H54 (cell line): ENCODE data around the gene PPARG.
"Not testable (repeated sequence)": the region's sequence is repeated elsewhere in the genome, so short reads cannot be mapped to it uniquely, and the experiment has no call there.

Experiments
- DNase-seq: peaks from one replicate; pipeline ENCODE4 v3.0.0; 2011; ENCODE audit warnings: low spot score, mixed read lengths; ENCODE audit not compliant: insufficient read length
- FAIRE-seq: peaks from 3 replicates; lab custom pipeline; 2011; peaks lifted over from hg19 to GRCh38; lab: Jason Lieb, UNC
- POLR2A ChIP-seq: IDR thresholded peaks from 2 replicates; pipeline ENCODE4 v1.6.1; 2011; ENCODE audit warnings: low read depth, mild to moderate bottlenecking, low read length

Gene PPARG

DNA sequence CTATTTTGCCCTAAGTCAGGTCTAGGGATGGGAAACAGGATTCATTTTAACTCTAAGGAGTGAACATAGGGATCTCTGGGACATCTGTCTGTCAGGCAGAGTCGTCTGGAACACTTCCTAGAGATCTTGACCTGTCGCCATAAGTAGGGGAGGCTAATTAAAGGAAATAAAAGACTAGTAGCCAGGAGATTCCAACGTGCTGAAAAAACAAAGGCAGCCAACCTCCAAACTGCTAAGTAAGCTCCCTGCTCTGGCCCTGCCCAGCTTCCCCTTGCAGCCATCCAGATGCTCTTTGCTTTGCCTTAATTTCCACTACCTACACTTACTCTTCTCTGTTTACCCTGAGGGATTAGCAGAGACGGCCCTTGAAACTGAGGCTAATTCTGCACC is 177.0 kb downstream of the PPARG start:
- TF ChIP-seq POLR2A = no peak
- no peak for DNase-seq
- no peak for FAIRE-seq

- TF ChIP-seq POLR2A = no peak
- no peak for DNase-seq
- FAIRE-seq = no peak
Measured at GRCh38 chr3:12467746-12468145, 178.9 kb downstream of the PPARG start.

- FAIRE-seq (no peak), DNase-seq (no peak)
- no peak for TF ChIP-seq POLR2A
Measured at GRCh38 chr3:12468276-12468675, 179.4 kb downstream of the PPARG start.

DNA sequence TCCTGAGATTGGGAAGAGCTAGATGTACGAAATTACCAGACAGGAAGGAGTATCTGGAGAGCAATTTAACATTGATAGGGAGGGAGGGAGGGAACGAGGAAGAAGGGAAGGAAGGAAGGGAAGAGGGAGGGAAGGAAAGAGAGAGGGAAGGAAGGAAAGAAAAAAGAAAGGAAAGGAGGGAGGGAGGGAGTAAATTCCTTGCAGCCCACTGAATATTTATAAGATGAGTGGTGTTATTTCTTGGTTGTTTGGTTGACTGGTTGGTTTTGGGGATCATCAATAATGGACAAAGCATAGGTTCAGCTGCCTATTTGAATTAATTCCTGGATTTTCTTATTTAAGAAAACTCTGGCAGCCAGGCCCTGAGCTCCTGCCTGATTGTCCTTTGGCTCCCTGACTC is 179.9 kb downstream of the PPARG start:
- no peak for TF ChIP-seq POLR2A
- FAIRE-seq = no peak

GRCh38 chr3:12469222-12469621 is 180.4 kb downstream of the PPARG start:
- not testable (repeated sequence) for DNase-seq, FAIRE-seq

More for the DNA sequence above, 179.9 kb downstream of the PPARG start:
- no peak for DNase-seq

DNA sequence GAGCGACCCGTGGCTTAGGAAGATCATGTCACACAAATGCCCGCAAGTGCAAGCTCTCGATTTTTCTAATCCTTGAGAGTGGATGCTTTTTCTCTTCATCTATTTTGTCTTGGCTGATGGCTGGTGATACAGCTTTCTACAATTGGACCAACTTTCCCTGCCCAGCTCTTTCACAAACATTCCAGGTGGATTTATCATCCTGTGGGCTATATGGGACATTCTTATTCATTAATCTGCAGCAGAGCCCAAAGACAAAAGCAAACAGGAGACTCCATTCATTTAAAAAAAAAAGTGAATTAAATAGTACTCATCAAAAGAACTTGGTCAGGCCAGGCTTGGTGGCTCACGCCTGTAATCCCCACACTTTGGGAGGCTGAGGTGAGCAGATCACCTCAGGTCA is 181.2 kb downstream of the PPARG start:
- DNase-seq = peak; percentile 73
- no peak for TF ChIP-seq POLR2A
- no peak for FAIRE-seq

- DNase-seq (no peak), FAIRE-seq (no peak)
- TF ChIP-seq POLR2A = no peak
Measured at GRCh38 chr3:12470680-12471079, 181.8 kb downstream of the PPARG start.

- FAIRE-seq = peak; percentile 87
- TF ChIP-seq POLR2A = no peak
- DNase-seq = peak; percentile 80
Measured at GRCh38 chr3:12471241-12471640, 182.4 kb downstream of the PPARG start.

DNA sequence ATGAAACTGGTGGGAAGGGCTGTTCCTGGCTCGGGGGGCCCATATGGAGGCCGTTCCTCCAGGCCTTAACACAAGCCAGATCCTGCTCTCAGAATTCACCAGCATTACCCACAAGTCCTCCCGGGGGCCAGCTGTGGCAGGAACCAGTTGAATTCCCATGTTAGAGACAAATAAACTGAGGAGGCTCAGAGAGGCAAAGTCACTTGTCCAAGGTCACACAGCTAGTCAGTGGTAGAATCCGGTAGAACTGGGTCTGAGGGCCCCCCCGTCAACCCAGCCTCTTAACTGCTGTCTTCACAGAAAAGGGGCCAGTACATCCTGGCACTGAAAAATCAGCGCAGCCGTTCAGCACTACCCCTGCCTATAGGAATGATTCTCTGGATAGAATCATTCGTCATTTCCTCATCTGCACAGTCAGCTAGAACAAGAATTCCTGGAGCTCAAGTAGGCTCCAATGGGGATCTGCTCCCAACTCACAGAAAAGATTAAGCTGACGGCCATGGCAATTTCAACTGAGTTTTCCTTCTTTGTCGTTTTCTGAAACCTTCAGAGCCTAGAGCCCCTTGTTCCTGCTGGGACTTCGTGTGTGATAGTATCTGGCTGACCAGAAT is 183.2 kb downstream of the PPARG start:
- FAIRE-seq (no peak), DNase-seq (no peak)
- no peak for TF ChIP-seq POLR2A

GRCh38 chr3:12472796-12473195 is 183.9 kb downstream of the PPARG start:
- FAIRE-seq = no peak
- no peak for DNase-seq
- no peak for TF ChIP-seq POLR2A

- no peak for TF ChIP-seq POLR2A
- DNase-seq (no peak), FAIRE-seq (no peak)
Measured at GRCh38 chr3:12473511-12473910, 184.6 kb downstream of the PPARG start.

GRCh38 chr3:12476238-12476897 is 187.5 kb downstream of the PPARG start:
- DNase-seq (no peak), FAIRE-seq (no peak)
- no peak for TF ChIP-seq POLR2A

DNA sequence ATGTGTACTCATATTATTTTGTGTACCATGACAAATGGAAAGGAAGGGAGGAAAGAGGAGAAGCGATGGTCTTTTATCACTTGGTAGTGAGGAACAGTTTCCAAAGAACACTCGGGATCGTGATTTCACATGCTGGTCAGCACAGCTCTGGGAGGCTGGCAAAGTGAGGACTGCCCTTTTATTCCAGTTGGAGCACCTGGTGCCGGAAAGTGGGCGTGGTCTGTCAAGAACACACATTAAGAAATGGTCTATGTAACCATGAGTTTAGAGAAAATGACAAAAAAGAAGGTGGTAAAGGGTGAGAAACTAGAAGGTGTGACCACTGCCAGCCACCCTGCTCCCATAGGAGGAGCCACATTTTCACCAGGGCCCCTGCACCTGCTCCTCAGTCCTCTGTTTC is 188.4 kb downstream of the PPARG start:
- no peak for TF ChIP-seq POLR2A
- FAIRE-seq = no peak
- DNase-seq = no peak

GRCh38 chr3:12478326-12478725 is 189.5 kb downstream of the PPARG start:
- FAIRE-seq (no peak), DNase-seq (no peak)
- TF ChIP-seq POLR2A = no peak

DNA sequence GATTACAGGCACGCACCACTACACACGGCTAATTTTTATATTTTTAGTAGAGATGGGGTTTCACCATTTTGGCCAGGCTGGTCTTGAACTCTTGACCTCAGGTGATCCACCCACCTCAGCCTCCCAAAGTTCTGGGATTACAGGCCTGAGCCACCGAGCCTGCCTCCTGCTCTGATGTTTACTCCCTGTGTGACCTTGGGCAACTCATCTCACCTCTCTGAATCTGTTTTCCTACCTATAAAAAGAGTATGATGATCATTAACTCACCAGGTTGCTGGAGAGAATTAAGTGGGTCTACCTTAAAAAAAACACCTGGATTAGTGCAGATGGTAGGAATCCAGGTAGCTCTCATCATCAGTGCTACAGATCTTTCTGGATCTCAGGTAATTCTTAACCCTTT is 190.3 kb downstream of the PPARG start:
- not testable (repeated sequence) for FAIRE-seq

More for the DNA sequence above, 190.3 kb downstream of the PPARG start:
- not testable (repeated sequence) for DNase-seq
